ENCODE results near the gene MED12. TPM values are rescaled to one million over a fixed set of nuclear protein-coding genes. Genes with fewer than 3 reads are reported as not detected.

The MED12 gene
- total RNA-seq, 2 experiments from 2014 or later: 49.2 to 52.0 TPM

- Mint-ChIP-seq H3K4me1 (ENCODE audit: low read depth) (peaks cover 13% of the 10 kb centered on the region), H3K27me3 (no peaks in the 10 kb centered on the region), H3K36me3 (ENCODE audit: low read depth) (peaks cover 16% of the 10 kb centered on the region), H3K9me3 (no peaks in the 10 kb centered on the region), H3K27ac (peak overlapping the region; percentile 1), H3K4me3 (no peak overlapping the region)
- intact Hi-C loops (cut with micrococcal nuclease): no loop called here
- TF ChIP-seq CTCF (IDR thresholded peaks at IDR 0.05): no peak
- DNase-seq (no peak), ATAC-seq (no peak)
- ChIA-PET POLR2A (interaction anchor here (1.0 kb wide), 1 partner anchor 40 kb away, joined by 3 read pairs; no protein-coding TSS in a partner anchor), CTCF (interaction anchor here (1.1 kb wide), 1 partner anchor 12 kb away, joined by 3 read pairs; no protein-coding TSS in a partner anchor)
Measured at GRCh38 chrX:71140440-71140839, 22.0 kb downstream of the MED12 start.

GRCh38 chrX:71143508-71143907, 25.1 kb downstream of the MED12 start:
- ChIA-PET CTCF (interaction anchor here (1.5 kb wide), 1 partner anchor 42 kb away, joined by 3 read pairs; no protein-coding TSS in a partner anchor), POLR2A (no interaction called here)
- no peaks in the 10 kb centered on the region for H3K9me3 Mint-ChIP-seq
- H3K4me3 Mint-ChIP-seq: no peak overlapping the region
- DNase-seq (no peak), ATAC-seq (no peak)
- intact Hi-C loops (cut with micrococcal nuclease): no loop called here
- peaks cover 8% of the 10 kb centered on the region for H3K36me3 Mint-ChIP-seq (ENCODE audit: low read depth)
- no peak overlapping the region for H3K27ac Mint-ChIP-seq
- no peak for TF ChIP-seq CTCF (IDR thresholded peaks at IDR 0.05)
- no peaks in the 10 kb centered on the region for H3K27me3 Mint-ChIP-seq
- peaks cover 17% of the 10 kb centered on the region for H3K4me1 Mint-ChIP-seq (ENCODE audit: low read depth)

GRCh38 chrX:71144651-71145050, 26.3 kb downstream of the MED12 start, which contains the start of gene NLGN3:
TSS of gene NLGN3 (plus strand) at chrX:71144841. CDS start at chrX:71147750, 2,909 bp downstream.
- Mint-ChIP-seq H3K36me3 (ENCODE audit: low read depth) (peaks cover 2% of the 10 kb centered on the region), H3K9me3 (no peaks in the 10 kb centered on the region), H3K27me3 (no peaks in the 10 kb centered on the region), H3K4me1 (ENCODE audit: low read depth) (peaks cover 11% of the 10 kb centered on the region), H3K4me3 (no peak within 1 kb of the TSS), H3K27ac (no peak within 1 kb of the TSS)
- intact Hi-C loops (cut with micrococcal nuclease): no loop called here
- no peak for TF ChIP-seq CTCF (IDR thresholded peaks at IDR 0.05)
- no peak for ATAC-seq
- ChIA-PET POLR2A (no interaction called here), CTCF (no interaction called here)
- no peak for DNase-seq

- intact Hi-C loops (cut with micrococcal nuclease): no loop called here
- Mint-ChIP-seq H3K4me1 (ENCODE audit: low read depth) (peaks cover 7% of the 10 kb centered on the region), H3K36me3 (ENCODE audit: low read depth) (no peaks in the 10 kb centered on the region), H3K27ac (no peak overlapping the region), H3K9me3 (no peaks in the 10 kb centered on the region), H3K4me3 (no peak overlapping the region), H3K27me3 (no peaks in the 10 kb centered on the region)
- ChIA-PET POLR2A (no interaction called here), CTCF (no interaction called here)
- ATAC-seq (no peak), DNase-seq (no peak)
- TF ChIP-seq CTCF (IDR thresholded peaks at IDR 0.05): no peak
Measured at GRCh38 chrX:71147496-71148277, 29.3 kb downstream of the MED12 start.

GRCh38 chrX:71148278-71148663, 29.9 kb downstream of the MED12 start:
- TF ChIP-seq CTCF (IDR thresholded peaks at IDR 0.05): no peak
- no peaks in the 10 kb centered on the region for H3K36me3 Mint-ChIP-seq (ENCODE audit: low read depth)
- no peak for DNase-seq
- intact Hi-C loops (cut with micrococcal nuclease): no loop called here
- no peak overlapping the region for H3K4me3 Mint-ChIP-seq
- no peaks in the 10 kb centered on the region for H3K9me3 Mint-ChIP-seq
- ATAC-seq: no peak
- POLR2A ChIA-PET: interaction anchor here (1.2 kb wide), 1 partner anchor 48 kb away, joined by 3 read pairs; no protein-coding TSS in a partner anchor
- H3K27me3 Mint-ChIP-seq: no peaks in the 10 kb centered on the region
- CTCF ChIA-PET: interaction anchor here (1.4 kb wide), 1 partner anchor 19 kb away, joined by 3 read pairs; no protein-coding TSS in a partner anchor
- H3K27ac Mint-ChIP-seq: no peak overlapping the region
- H3K4me1 Mint-ChIP-seq (ENCODE audit: low read depth): peaks cover 7% of the 10 kb centered on the region
